ENCODE data around the gene DUOXA1. TPM values are rescaled to one million over a fixed set of nuclear protein-coding genes. Genes with fewer than 3 reads are reported as not detected.

The DUOXA1 gene
- total RNA-seq, 4 donors from 2014 or later, result 1.1 to 7.5 (median 1.9) TPM

DNA sequence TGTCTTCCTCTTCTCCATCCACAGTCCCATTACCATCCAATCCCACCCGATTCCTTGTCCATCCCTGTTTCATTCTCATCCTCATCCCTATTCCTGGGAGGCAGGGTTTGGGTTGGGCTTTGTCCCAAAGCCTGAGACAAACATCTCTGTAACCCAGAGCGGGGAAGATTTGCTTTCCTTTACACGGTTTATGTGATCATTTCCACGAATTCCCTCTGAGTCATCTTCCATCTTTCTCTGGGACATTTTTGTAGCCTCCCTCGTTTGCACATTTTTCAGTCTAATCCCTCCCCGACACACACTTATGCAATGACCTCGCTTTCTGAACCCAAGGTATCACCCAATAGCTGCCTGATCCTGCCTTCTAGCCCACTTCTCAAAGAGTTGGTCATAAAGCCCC is 38.5 kb downstream of the DUOXA1 start:
- Histone ChIP-seq H3K4me1 (no peaks in the 10 kb centered on the region), H3K36me3 (no peaks in the 10 kb centered on the region), H3K27ac (no peak overlapping the region), H3K27me3 (peaks cover 0 to 3% of the 10 kb centered on the region in 2 donors), H3K9me3 (no peaks in the 10 kb centered on the region), H3K4me3 (no peak overlapping the region)
- 65% methylated on average over 7 of the region's 7 CpGs for WGBS, 2 donors
- TF ChIP-seq POLR2A (IDR thresholded peaks at IDR 0.05), result no peak
- no peak for DNase-seq (ENCODE audit: low spot score in 2 of 2)

DNA sequence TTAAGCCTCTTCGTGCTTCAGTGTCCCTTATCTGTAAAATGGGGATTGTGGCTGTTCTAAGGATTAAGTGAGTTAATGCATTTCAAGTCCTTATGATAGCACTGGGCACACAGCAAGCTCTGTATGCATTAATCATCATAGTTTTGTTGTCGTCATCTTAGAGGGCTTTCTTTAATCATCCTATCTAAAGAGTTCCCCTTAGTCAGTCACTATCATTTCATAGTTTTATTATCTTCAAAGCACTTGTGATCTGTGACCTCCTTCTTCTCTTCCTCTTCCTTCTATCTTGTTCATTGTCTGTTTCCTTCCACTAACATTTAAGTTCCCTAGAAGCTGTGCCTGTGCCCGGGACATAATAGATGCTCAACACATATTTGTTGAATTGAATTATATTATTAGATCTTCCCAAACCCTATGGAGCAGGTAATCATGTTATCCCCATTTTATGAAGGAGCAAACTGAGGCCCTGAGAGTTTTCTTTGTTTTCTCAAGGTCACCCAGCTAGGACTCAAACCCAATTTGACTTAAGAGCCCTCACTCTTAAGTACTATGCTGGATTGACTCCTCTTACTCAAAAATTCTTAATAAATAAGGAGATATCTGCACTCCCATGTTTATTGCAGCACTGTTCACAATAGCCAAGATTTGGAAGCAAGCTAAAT is 39.8 kb downstream of the DUOXA1 start:
- Histone ChIP-seq H3K4me1 (no peaks in the 10 kb centered on the region), H3K27me3 (peaks cover 0 to 7% of the 10 kb centered on the region in 2 donors), H3K36me3 (no peaks in the 10 kb centered on the region), H3K27ac (no peak overlapping the region), H3K9me3 (no peaks in the 10 kb centered on the region), H3K4me3 (no peak overlapping the region)
- no peak for DNase-seq (ENCODE audit: low spot score in 2 of 2)
- 65 to 76% methylated on average over 3 of the region's 3 CpGs for WGBS, 2 donors
- TF ChIP-seq POLR2A (IDR thresholded peaks at IDR 0.05), result no peak
- TF ChIP-seq, protein P1, sequence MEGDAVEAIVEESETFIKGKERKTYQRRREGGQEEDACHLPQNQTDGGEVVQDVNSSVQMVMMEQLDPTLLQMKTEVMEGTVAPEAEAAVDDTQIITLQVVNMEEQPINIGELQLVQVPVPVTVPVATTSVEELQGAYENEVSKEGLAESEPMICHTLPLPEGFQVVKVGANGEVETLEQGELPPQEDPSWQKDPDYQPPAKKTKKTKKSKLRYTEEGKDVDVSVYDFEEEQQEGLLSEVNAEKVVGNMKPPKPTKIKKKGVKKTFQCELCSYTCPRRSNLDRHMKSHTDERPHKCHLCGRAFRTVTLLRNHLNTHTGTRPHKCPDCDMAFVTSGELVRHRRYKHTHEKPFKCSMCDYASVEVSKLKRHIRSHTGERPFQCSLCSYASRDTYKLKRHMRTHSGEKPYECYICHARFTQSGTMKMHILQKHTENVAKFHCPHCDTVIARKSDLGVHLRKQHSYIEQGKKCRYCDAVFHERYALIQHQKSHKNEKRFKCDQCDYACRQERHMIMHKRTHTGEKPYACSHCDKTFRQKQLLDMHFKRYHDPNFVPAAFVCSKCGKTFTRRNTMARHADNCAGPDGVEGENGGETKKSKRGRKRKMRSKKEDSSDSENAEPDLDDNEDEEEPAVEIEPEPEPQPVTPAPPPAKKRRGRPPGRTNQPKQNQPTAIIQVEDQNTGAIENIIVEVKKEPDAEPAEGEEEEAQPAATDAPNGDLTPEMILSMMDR (IDR thresholded peaks at IDR 0.05), result no peak
- TF ChIP-seq EP300 (IDR thresholded peaks at IDR 0.05), result no peak

DNA sequence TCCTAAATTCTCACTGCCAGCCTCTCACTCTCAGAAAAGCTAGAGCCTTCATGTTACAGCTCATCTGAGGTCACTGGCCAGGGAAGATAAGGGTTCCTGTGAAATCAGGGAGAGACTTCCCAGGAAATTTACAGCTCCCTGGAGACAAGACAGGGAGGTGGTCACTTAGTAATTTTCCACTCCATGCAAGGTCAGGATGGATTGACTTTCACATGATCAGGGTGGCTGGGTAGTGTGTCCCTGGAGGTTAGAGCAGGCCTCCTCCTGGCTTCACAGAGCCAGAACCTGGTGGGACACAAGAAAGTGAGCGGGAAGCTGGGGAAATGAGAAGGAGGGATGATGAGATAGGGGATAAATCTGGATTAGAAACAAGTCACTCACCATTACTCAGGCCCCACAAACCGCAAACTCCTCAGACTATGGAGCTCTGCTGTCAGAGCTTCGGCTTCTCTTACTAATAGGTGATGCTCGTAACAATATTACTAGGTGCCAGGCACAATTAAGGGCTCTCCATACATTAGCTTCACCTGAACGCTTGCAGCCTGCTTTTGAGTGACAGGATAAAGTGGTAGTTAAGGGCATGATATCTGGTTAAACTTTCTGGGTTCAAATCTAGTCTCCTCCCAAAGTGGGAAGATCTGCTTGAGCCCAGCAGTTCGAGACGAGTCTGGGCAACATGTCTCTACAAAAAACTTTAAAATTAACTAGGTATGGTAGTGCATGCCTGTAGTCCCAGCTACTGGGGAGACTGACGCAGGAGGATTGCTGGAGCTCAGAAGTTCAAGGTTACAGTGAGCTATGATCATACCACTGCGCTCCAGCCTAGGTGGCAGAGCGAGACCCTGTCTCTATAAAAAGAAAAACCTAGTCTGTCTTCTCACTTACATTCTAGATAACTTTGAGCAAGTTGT is 40.6 kb downstream of the DUOXA1 start:
- Histone ChIP-seq H3K27ac (no peak overlapping the region), H3K4me1 (no peaks in the 10 kb centered on the region), H3K27me3 (peaks cover 0 to 10% of the 10 kb centered on the region in 2 donors), H3K9me3 (no peaks in the 10 kb centered on the region), H3K36me3 (no peaks in the 10 kb centered on the region), H3K4me3 (no peak overlapping the region)
- no peak for DNase-seq (ENCODE audit: low spot score in 2 of 2)
- TF ChIP-seq, protein P1 (IDR thresholded peaks at IDR 0.05), result no peak
- TF ChIP-seq EP300 (IDR thresholded peaks at IDR 0.05) (no peak), POLR2A (IDR thresholded peaks at IDR 0.05) (no peak)
- 80 to 86% methylated on average over 10 of the region's 10 CpGs for WGBS, 2 donors

DNA sequence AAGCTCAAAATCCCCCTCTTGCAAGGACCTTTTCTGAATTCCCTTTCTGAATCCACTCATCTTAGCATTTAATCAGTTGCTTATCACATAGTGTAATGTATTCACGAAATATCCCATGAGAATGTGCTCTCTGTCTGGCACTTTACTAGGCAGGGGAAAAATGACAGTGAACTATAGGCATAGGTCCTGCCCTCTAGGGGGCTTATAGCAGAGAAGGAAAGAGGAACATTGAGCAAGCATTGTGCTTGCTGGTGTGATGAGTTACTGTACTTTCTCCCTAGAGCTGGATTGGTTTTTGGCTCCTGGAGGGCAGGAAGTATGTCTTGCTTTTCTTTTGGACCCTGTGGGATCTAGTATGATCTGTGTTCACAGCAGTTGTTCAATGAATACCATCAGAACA is 42.2 kb downstream of the DUOXA1 start:
- DNase-seq (ENCODE audit: low spot score in 2 of 2), result no peak

DNA sequence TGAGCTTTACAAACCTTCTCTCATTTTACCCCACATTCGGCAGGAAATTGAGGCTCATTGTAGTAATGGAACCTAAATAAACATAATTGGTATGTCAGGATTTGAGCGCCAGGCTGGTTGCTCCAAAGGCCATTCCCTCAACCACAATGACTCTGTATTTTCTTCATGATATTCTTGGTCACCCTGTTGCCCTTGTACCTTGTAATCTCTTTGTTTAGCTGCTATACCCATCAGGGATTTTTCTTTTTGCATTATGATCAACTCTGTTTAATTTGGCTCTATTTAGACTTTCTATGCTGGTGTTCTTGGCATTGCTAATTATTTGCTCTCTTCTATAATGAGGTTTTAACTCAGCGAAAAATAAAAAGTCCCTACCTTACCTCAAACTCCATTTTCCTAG is 45.5 kb downstream of the DUOXA1 start:
- H3K27me3 ChIP-seq, result peaks cover 0 to 7% of the 10 kb centered on the region in 2 donors
- no peak overlapping the region for H3K27ac ChIP-seq
- H3K4me1 ChIP-seq, result no peaks in the 10 kb centered on the region
- WGBS, 2 donors, result 76 to 84% methylated on average over 3 of the region's 3 CpGs
- no peaks in the 10 kb centered on the region for H3K36me3 ChIP-seq
- TF ChIP-seq, protein P1 (IDR thresholded peaks at IDR 0.05), result no peak
- no peak for TF ChIP-seq EP300 (IDR thresholded peaks at IDR 0.05)
- TF ChIP-seq POLR2A (IDR thresholded peaks at IDR 0.05), result no peak
- DNase-seq (ENCODE audit: low spot score in 2 of 2), result no peak
- no peaks in the 10 kb centered on the region for H3K9me3 ChIP-seq
- H3K4me3 ChIP-seq, result no peak overlapping the region

More for the DNA sequence above, 42.2 kb downstream of the DUOXA1 start:
- Histone ChIP-seq H3K27me3 (peaks cover 0 to 10% of the 10 kb centered on the region in 2 donors), H3K4me3 (no peak overlapping the region), H3K36me3 (no peaks in the 10 kb centered on the region), H3K9me3 (no peaks in the 10 kb centered on the region), H3K4me1 (no peaks in the 10 kb centered on the region), H3K27ac (no peak overlapping the region)
- 58 to 62% methylated on average over 1 of the region's 1 CpG for WGBS, 2 donors
- no peak for TF ChIP-seq POLR2A (IDR thresholded peaks at IDR 0.05)
- TF ChIP-seq, protein P1 (IDR thresholded peaks at IDR 0.05), result no peak
- no peak for TF ChIP-seq EP300 (IDR thresholded peaks at IDR 0.05)

All from tibial nerve (tissue), 4 donors.